BLaER1 (cell line): ENCODE results near the gene BMP2K.

Experiments
- H3K27ac ChIP-seq: shearing (Covaris generic); formaldehyde crosslinking; 2 replicates; pipeline ENCODE4 v1.8.1; 2022
- H3K27me3 ChIP-seq: shearing (Covaris generic); formaldehyde crosslinking; 2 replicates; pipeline ENCODE4 v1.8.1; 2022
- H3K36me3 ChIP-seq: shearing (Covaris generic); formaldehyde crosslinking; 2 replicates; pipeline ENCODE4 v1.8.1; 2022
- H3K4me1 ChIP-seq: shearing (Covaris generic); formaldehyde crosslinking; 2 replicates; pipeline ENCODE4 v1.8.1; 2022
- H3K4me2 ChIP-seq: shearing (Covaris generic); formaldehyde crosslinking; 2 replicates; pipeline ENCODE4 v1.8.1; 2022
- H3K4me3 ChIP-seq: shearing (Covaris generic); formaldehyde crosslinking; 2 replicates; pipeline ENCODE4 v1.8.1; 2022
- H3K9ac ChIP-seq: shearing (Covaris generic); formaldehyde crosslinking; 2 replicates; pipeline ENCODE4 v1.8.1; 2022
- H3K9me3 ChIP-seq: shearing (Covaris generic); formaldehyde crosslinking; 2 replicates; pipeline ENCODE4 v1.8.1; 2022
- H4K20me1 ChIP-seq: shearing (Covaris generic); formaldehyde crosslinking; 2 replicates; pipeline ENCODE4 v1.8.1; 2022
- Cebpa-rat ChIP-seq: shearing (Covaris generic); IDR thresholded peaks from 2 replicates; pipeline ENCODE4 v1.8.1; 2022

The BMP2K gene

GRCh38 chr4:78774417-78774816, 1.7 kb upstream of the BMP2K start:
- peaks cover 32% of the 10 kb centered on the region for H3K4me1 ChIP-seq
- no peaks in the 10 kb centered on the region for H3K9me3 ChIP-seq
- peak overlapping the region; percentile 97 for H3K27ac ChIP-seq
- H3K27me3 ChIP-seq = no peaks in the 10 kb centered on the region
- H3K4me2 ChIP-seq = peak overlapping the region; percentile 95
- TF ChIP-seq Cebpa-rat = no peak
- H3K9ac ChIP-seq = no peak overlapping the region
- H3K36me3 ChIP-seq = no peaks in the 10 kb centered on the region
- peaks cover 14% of the 10 kb centered on the region; the same call in 1 of the 2 replicates for H4K20me1 ChIP-seq
- no peak overlapping the region for H3K4me3 ChIP-seq

GRCh38 chr4:78775303-78776078, 659 bp upstream of the BMP2K start:
- H3K27me3 ChIP-seq = no peaks in the 10 kb centered on the region
- H3K9me3 ChIP-seq = no peaks in the 10 kb centered on the region
- H3K4me2 ChIP-seq = peak overlapping the region; percentile 95
- no peaks in the 10 kb centered on the region for H3K36me3 ChIP-seq
- peak overlapping the region; percentile 95 for H3K9ac ChIP-seq
- TF ChIP-seq Cebpa-rat = no peak
- peak overlapping the region; percentile 93 for H3K4me3 ChIP-seq
- H3K27ac ChIP-seq = peak overlapping the region; percentile 97
- peaks cover 43% of the 10 kb centered on the region for H3K4me1 ChIP-seq
- peaks cover 22% of the 10 kb centered on the region; the same call in 1 of the 2 replicates for H4K20me1 ChIP-seq

- peak overlapping the region; percentile 68 for H3K4me2 ChIP-seq
- peaks cover 57% of the 10 kb centered on the region for H3K4me1 ChIP-seq
- H3K4me3 ChIP-seq = peak overlapping the region; percentile 93
- peak overlapping the region; percentile 95 for H3K9ac ChIP-seq
- H3K36me3 ChIP-seq = peaks cover 5% of the 10 kb centered on the region; the same call in 1 of the 2 replicates
- TF ChIP-seq Cebpa-rat = no peak
- no peaks in the 10 kb centered on the region for H3K9me3 ChIP-seq
- H3K27ac ChIP-seq = peak overlapping the region; percentile 97
- peaks cover 37% of the 10 kb centered on the region; the same call in 1 of the 2 replicates for H4K20me1 ChIP-seq
- no peaks in the 10 kb centered on the region for H3K27me3 ChIP-seq
These were observed 802 bp downstream of the BMP2K start for GRCh38 chr4:78776729-78777575.

GRCh38 chr4:78777576-78777940, 1.4 kb downstream of the BMP2K start:
- Histone ChIP-seq H3K4me1 (peaks cover 63% of the 10 kb centered on the region), H3K27ac (peak overlapping the region; percentile 97), H3K4me2 (peak overlapping the region; percentile 68), H3K9me3 (no peaks in the 10 kb centered on the region), H3K9ac (peak overlapping the region; percentile 95), H3K27me3 (no peaks in the 10 kb centered on the region), H4K20me1 (peaks cover 41% of the 10 kb centered on the region; the same call in 1 of the 2 replicates), H3K4me3 (peak overlapping the region; percentile 93), H3K36me3 (peaks cover 5% of the 10 kb centered on the region; the same call in 1 of the 2 replicates)
- no peak for TF ChIP-seq Cebpa-rat

- peak overlapping the region; percentile 97 for H3K27ac ChIP-seq
- peaks cover 5% of the 10 kb centered on the region; the same call in 1 of the 2 replicates for H3K36me3 ChIP-seq
- peaks cover 42% of the 10 kb centered on the region; the same call in 1 of the 2 replicates for H4K20me1 ChIP-seq
- H3K9me3 ChIP-seq = no peaks in the 10 kb centered on the region
- H3K4me1 ChIP-seq = peaks cover 73% of the 10 kb centered on the region
- TF ChIP-seq Cebpa-rat = no peak
- H3K4me3 ChIP-seq = peak overlapping the region; percentile 93
- H3K4me2 ChIP-seq = peak overlapping the region; percentile 68
- peak overlapping the region; percentile 95; the same call in 1 of the 2 replicates for H3K9ac ChIP-seq
- H3K27me3 ChIP-seq = no peaks in the 10 kb centered on the region
These were observed 2.4 kb downstream of the BMP2K start for GRCh38 chr4:78778530-78778929.

- Histone ChIP-seq H3K27me3 (no peaks in the 10 kb centered on the region), H3K27ac (no peak overlapping the region), H4K20me1 (peaks cover 42% of the 10 kb centered on the region; the same call in 1 of the 2 replicates), H3K4me3 (peak overlapping the region; percentile 93; the same call in 1 of the 2 replicates), H3K9ac (peak overlapping the region; percentile 95; the same call in 1 of the 2 replicates), H3K36me3 (peaks cover 5% of the 10 kb centered on the region; the same call in 1 of the 2 replicates), H3K9me3 (no peaks in the 10 kb centered on the region), H3K4me1 (peaks cover 75% of the 10 kb centered on the region), H3K4me2 (peak overlapping the region; percentile 68)
- TF ChIP-seq Cebpa-rat = no peak
These were observed 3.1 kb downstream of the BMP2K start for GRCh38 chr4:78779280-78779679.

GRCh38 chr4:78780093-78780492, 3.9 kb downstream of the BMP2K start:
- peaks cover 6% of the 10 kb centered on the region; the same call in 1 of the 2 replicates for H3K36me3 ChIP-seq
- no peak overlapping the region for H3K9ac ChIP-seq
- 0 out of 2 replicates have a peak, but pooled peaks cover 3% of the 10 kb centered on the region for H3K9me3 ChIP-seq
- H4K20me1 ChIP-seq = peaks cover 42% of the 10 kb centered on the region; the same call in 1 of the 2 replicates
- peak overlapping the region; percentile 68 for H3K4me2 ChIP-seq
- TF ChIP-seq Cebpa-rat = no peak
- H3K27me3 ChIP-seq = no peaks in the 10 kb centered on the region
- no peak overlapping the region for H3K4me3 ChIP-seq
- H3K4me1 ChIP-seq = peaks cover 75% of the 10 kb centered on the region
- no peak overlapping the region for H3K27ac ChIP-seq

GRCh38 chr4:78781139-78781538, 5.0 kb downstream of the BMP2K start:
- Histone ChIP-seq H3K4me1 (peaks cover 73% of the 10 kb centered on the region), H4K20me1 (peaks cover 42% of the 10 kb centered on the region; the same call in 1 of the 2 replicates), H3K9me3 (peaks cover 9% of the 10 kb centered on the region; the same call in 1 of the 2 replicates), H3K36me3 (peaks cover 16% of the 10 kb centered on the region), H3K9ac (no peak overlapping the region), H3K4me2 (peak overlapping the region; percentile 68), H3K27me3 (no peaks in the 10 kb centered on the region), H3K27ac (no peak overlapping the region), H3K4me3 (no peak overlapping the region)
- no peak for TF ChIP-seq Cebpa-rat

GRCh38 chr4:78781924-78782323, 5.8 kb downstream of the BMP2K start:
- Histone ChIP-seq H3K9me3 (peaks cover 16% of the 10 kb centered on the region; the same call in 1 of the 2 replicates), H3K4me1 (peaks cover 80% of the 10 kb centered on the region), H3K9ac (no peak overlapping the region), H3K27ac (no peak overlapping the region), H3K4me3 (no peak overlapping the region), H4K20me1 (peaks cover 42% of the 10 kb centered on the region; the same call in 1 of the 2 replicates), H3K27me3 (no peaks in the 10 kb centered on the region), H3K4me2 (peak overlapping the region; percentile 29), H3K36me3 (peaks cover 19% of the 10 kb centered on the region)
- TF ChIP-seq Cebpa-rat = no peak
